Astrocyte of the cerebellum (primary cell): ENCODE results near the gene ACTBL2.
"Not testable (repeated sequence)": the region's sequence is repeated elsewhere in the genome, so short reads cannot be mapped to it uniquely, and the experiment has no call there.

Source experiments
- DNase-seq: peaks from one replicate; pipeline ENCODE4 v3.0.0-alpha.2; 2011; ENCODE audit warnings: low read depth
- H3K4me3 ChIP-seq: 2 replicates; pipeline ENCODE4 v1.5.1; 2011; ENCODE audit warnings: mild to moderate bottlenecking, low read depth, low read length, moderate library complexity
- CTCF ChIP-seq: IDR thresholded peaks from 2 replicates; pipeline ENCODE4 v1.5.1; 2012; ENCODE audit warnings: low read length, low read depth, moderate library complexity, mild to moderate bottlenecking; ENCODE audit errors: missing control alignments
- in situ Hi-C: cut with HindIII; loops from 2 replicates; pipeline ENCODE4 v1.10.0; 2017; ENCODE audit warnings: low sequenced_read_pairs

ACTBL2 gene

GRCh38 chr5:57482671-57483106 is at the start of gene ACTBL2:
ACTBL2 (minus strand) TSS chr5:57482811; CDS start chr5:57482707, 104 bp downstream.
- H3K4me3 ChIP-seq, result no peak within 1 kb of the TSS
- TF ChIP-seq CTCF, result no peak
- in situ Hi-C loops, result loop anchor here (25.0 kb wide), 1 partner anchor 170 kb away; no protein-coding TSS in a partner anchor
- peak; percentile 78 for DNase-seq

- DNase-seq, result no peak
- in situ Hi-C loops, result no loop called here
- no peak overlapping the region for H3K4me3 ChIP-seq
- no peak for TF ChIP-seq CTCF
Observed at GRCh38 chr5:57531333-57531732, 48.7 kb upstream of the ACTBL2 start.

- in situ Hi-C loops, result no loop called here
- no peak overlapping the region for H3K4me3 ChIP-seq
- no peak for TF ChIP-seq CTCF
- no peak for DNase-seq
Observed at GRCh38 chr5:57529864-57530263, 47.3 kb upstream of the ACTBL2 start.

GRCh38 chr5:57527870-57528269 is 45.3 kb upstream of the ACTBL2 start:
- TF ChIP-seq CTCF, result no peak
- DNase-seq, result no peak
- in situ Hi-C loops, result no loop called here
- no peak overlapping the region for H3K4me3 ChIP-seq

GRCh38 chr5:57524348-57525060 is 41.9 kb upstream of the ACTBL2 start:
- no peak for TF ChIP-seq CTCF
- H3K4me3 ChIP-seq, result no peak overlapping the region
- in situ Hi-C loops, result no loop called here
- no peak for DNase-seq

GRCh38 chr5:57522477-57522876 is 39.9 kb upstream of the ACTBL2 start:
- in situ Hi-C loops, DNase-seq, H3K4me3 ChIP-seq: not testable (repeated sequence)

GRCh38 chr5:57518415-57518814 is 35.8 kb upstream of the ACTBL2 start:
- in situ Hi-C loops, H3K4me3 ChIP-seq, DNase-seq: not testable (repeated sequence)
